CD14-positive monocyte (primary cell): ENCODE measurements around the gene ACP7. TPM values are rescaled to one million over a fixed set of nuclear protein-coding genes. Genes with fewer than 3 reads are reported as not detected.

ENCODE experiments used
- DNase-seq, 3 donors: peaks; one replicate each; pipeline ENCODE4 v3.0.0-alpha.2; 2011 to 2022
- H2AFZ ChIP-seq: 2 replicates; pipeline ENCODE4 v1.6.0; 2012; ENCODE audit warnings: mild to moderate bottlenecking, low read depth, low read length, inconsistent platforms; ENCODE audit not compliant: insufficient read depth, poor library complexity, severe bottlenecking
- H3K27ac ChIP-seq, 2 donors: 1 replicate in 1 of 2; 2 replicates in 1 of 2; pipeline ENCODE4 v1.5.1; 2012 to 2013; ENCODE audit warnings: low read length in 2 of 2, control low read depth in 1 of 2, inconsistent platforms in 1 of 2, low read depth in 1 of 2, mild to moderate bottlenecking in 1 of 2
- H3K27me3 ChIP-seq, 2 donors: one replicate each; pipeline versions ENCODE4 v1.6.0 to v1.6.1; 2011 to 2013; ENCODE audit warnings: low read length in 2 of 2; ENCODE audit not compliant: control insufficient read depth in 2 of 2, insufficient read depth in 2 of 2
- H3K36me3 ChIP-seq, 2 donors: replicated peaks in 1 of 2; 1 replicate in 1 of 2; 2 replicates in 1 of 2; pipeline versions ENCODE4 v1.5.1 to v1.6.1; 2012 to 2013; ENCODE audit warnings: low read length in 2 of 2, control low read depth in 1 of 2, inconsistent platforms in 1 of 2, mild to moderate bottlenecking in 1 of 2; ENCODE audit not compliant: insufficient read depth in 2 of 2, control insufficient read depth in 1 of 2
- H3K4me1 ChIP-seq, 2 donors: 1 replicate in 1 of 2; 2 replicates in 1 of 2; pipeline versions ENCODE4 v1.5.1 to v1.6.1; 2012 to 2013; ENCODE audit warnings: low read length in 2 of 2, control low read depth in 1 of 2, inconsistent platforms in 1 of 2, mild to moderate bottlenecking in 1 of 2, moderate library complexity in 1 of 2; ENCODE audit not compliant: insufficient read depth in 2 of 2, control insufficient read depth in 1 of 2
- H3K4me2 ChIP-seq: replicated peaks from 2 replicates; pipeline ENCODE3; 2012; ENCODE audit warnings: low read length, moderate library complexity, mild to moderate bottlenecking; ENCODE audit not compliant: poor library complexity, severe bottlenecking; ENCODE audit errors: extremely low read depth
- H3K4me3 ChIP-seq, 3 experiments: fragments of 200-600 bp in 1 of 3; sonication (generic) in 1 of 3; replicated peaks in 1 of 3; 1 replicate in 2 of 3; 2 replicates in 1 of 3; pipeline ENCODE4 v1.5.1; 2011 to 2013; ENCODE audit warnings: low read length in 3 of 3, mild to moderate bottlenecking in 3 of 3, control low read depth in 2 of 3, low read depth in 2 of 3, inconsistent platforms in 1 of 3, moderate library complexity in 1 of 3
- H3K79me2 ChIP-seq: 2 replicates; pipeline ENCODE4 v1.6.0; 2012; ENCODE audit warnings: mild to moderate bottlenecking, control low read depth, inconsistent platforms, low read length, moderate library complexity; ENCODE audit not compliant: insufficient read depth
- H3K9ac ChIP-seq: 2 replicates; pipeline ENCODE4 v1.6.0; 2017; ENCODE audit warnings: low read length, mild to moderate bottlenecking; ENCODE audit not compliant: insufficient read depth, poor library complexity, severe bottlenecking
- H3K9me3 ChIP-seq, 2 donors: replicated peaks in 1 of 2; 1 replicate in 1 of 2; 2 replicates in 1 of 2; pipeline versions ENCODE4 v1.5.1 to v1.6.1; 2012 to 2013; ENCODE audit warnings: low read length in 2 of 2, control low read depth in 1 of 2; ENCODE audit not compliant: control insufficient read depth in 1 of 2, insufficient read depth in 1 of 2
- H4K20me1 ChIP-seq: 2 replicates; pipeline ENCODE4 v1.6.0; 2012; ENCODE audit warnings: mild to moderate bottlenecking, low read length, control low read depth, moderate library complexity; ENCODE audit not compliant: insufficient read depth
- H3K27ac Mint-ChIP-seq, 7 donors: one replicate each; pipeline ENCODE4 v1.8.0; 2020; ENCODE audit warnings: mild to moderate bottlenecking in 7 of 7, mixed read lengths in 7 of 7, moderate library complexity in 6 of 7, inconsistent platforms in 2 of 7
- H3K27me3 Mint-ChIP-seq, 3 donors: one replicate each; pipeline ENCODE4 v1.8.0; 2021 to 2022; ENCODE audit warnings: low read depth in 3 of 3, mild to moderate bottlenecking in 3 of 3, mixed read lengths in 3 of 3, moderate library complexity in 3 of 3, inconsistent platforms in 1 of 3
- H3K36me3 Mint-ChIP-seq, 2 donors: one replicate each; pipeline ENCODE4 v1.8.0; 2020; ENCODE audit warnings: mixed read lengths in 2 of 2, inconsistent platforms in 1 of 2, mild to moderate bottlenecking in 1 of 2
- H3K4me1 Mint-ChIP-seq: one replicate; pipeline ENCODE4 v1.8.0; 2020; ENCODE audit warnings: mild to moderate bottlenecking, mixed read lengths
- H3K4me3 Mint-ChIP-seq, 2 donors: one replicate each; pipeline ENCODE4 v1.8.0; 2020; ENCODE audit warnings: mild to moderate bottlenecking in 2 of 2, mixed read lengths in 2 of 2, moderate library complexity in 1 of 2
- H3K9me3 Mint-ChIP-seq, 7 donors: one replicate each; pipeline ENCODE4 v1.8.0; 2020 to 2022; ENCODE audit warnings: mixed read lengths in 7 of 7, mild to moderate bottlenecking in 6 of 7, moderate library complexity in 6 of 7, inconsistent platforms in 2 of 7
- CTCF ChIP-seq: fragments of 200-600 bp; IDR thresholded peaks from one replicate; pipeline ENCODE4 v1.8.0; 2022; ENCODE audit warnings: antibody characterized with exemption, mild to moderate bottlenecking
- WGBS: methylation state at CpG from one replicate; pipeline ENCODE4 v1.1.5; 2013; ENCODE audit warnings: missing lambda C conversion rate; ENCODE audit not compliant: insufficient coverage; 5-methylcytosine and 5-hydroxymethylcytosine counted together
- intact Hi-C, 2 donors: fragments of 100-400 bp; cut with micrococcal nuclease; formaldehyde crosslinking; loops; one replicate each; pipeline versions ENCODE4 v1.15.0 to v1.15.1; 2023
- polyA plus RNA-seq, 3 donors: library from polyadenylated mRNA; depleted of rRNA in 1 of 3; unstranded in 2 of 3; stranded (reverse) in 1 of 3; fragments of 300-500 nt in 2 of 3; fragments of >200 nt in 1 of 3; fragmentation: Illumina TruSeq in 2 of 3; gene quantifications; 1 replicate in 2 of 3; 2 replicates in 1 of 3; pipeline ENCODE4 v1.2.3, GENCODE V29; 2012 to 2021

The ACP7 gene
- polyA plus RNA-seq, 3 donors = not detected

- peak within 1 kb of the TSS; percentile 93 for H3K4me2 ChIP-seq
- no peaks in the 10 kb centered on the region for H3K9me3 Mint-ChIP-seq
- peak within 1 kb of the TSS; percentile 87 to 96 (median 95) for H3K27ac Mint-ChIP-seq
- WGBS = 2% methylated on average over 62 of the region's 64 CpGs
- peak within 1 kb of the TSS; percentile 97 for H2AFZ ChIP-seq
- no peaks in the 10 kb centered on the region for H3K36me3 ChIP-seq
- H3K27me3 Mint-ChIP-seq = peaks cover 0 to 5% (median 5%) of the 10 kb centered on the region in 3 donors
- H3K36me3 Mint-ChIP-seq = peaks cover 0 to 3% of the 10 kb centered on the region in 2 donors
- peak within 1 kb of the TSS; percentile 64 to 94 (median 87) for H3K4me3 ChIP-seq
- peaks cover 29% of the 10 kb centered on the region for H3K4me1 Mint-ChIP-seq
- H3K79me2 ChIP-seq = peaks cover 39% of the 10 kb centered on the region
- peak within 1 kb of the TSS; percentile 95 to 98 for H3K4me3 Mint-ChIP-seq
- H3K9me3 ChIP-seq = no peaks in the 10 kb centered on the region
- peak within 1 kb of the TSS; percentile 44 to 62 for H3K27ac ChIP-seq
- intact Hi-C loops = loop anchor here in 1 of 2 donors (5.0 kb wide), 1 partner anchor 417 kb away; the partner anchor contains the start of gene EID2
- peak; percentile 94 to 97 (median 96) for DNase-seq
- H4K20me1 ChIP-seq = peaks cover 11% of the 10 kb centered on the region
- no peak for TF ChIP-seq CTCF
- peak within 1 kb of the TSS; percentile 69 for H3K9ac ChIP-seq
- H3K4me1 ChIP-seq = peaks cover 12 to 13% of the 10 kb centered on the region in 2 donors
- H3K27me3 ChIP-seq = peaks cover 0 to 4% of the 10 kb centered on the region in 2 donors
Measured at GRCh38 chr19:39125554-39126311, 41.6 kb downstream of the ACP7 start, which contains the start of gene PAK4. Gene PAK4 (plus strand): TSS chr19:39125786. CDS start chr19:39169554, 43,768 bp downstream.

- H3K4me1 Mint-ChIP-seq = peaks cover 33% of the 10 kb centered on the region
- peak overlapping the region; percentile 64 to 94 (median 87) for H3K4me3 ChIP-seq
- intact Hi-C loops = loop anchor here in 1 of 2 donors (5.0 kb wide), 1 partner anchor 416 kb away; the partner anchor contains the start of gene EID2
Measured at GRCh38 chr19:39126312-39127187, 42.4 kb downstream of the ACP7 start.

More at GRCh38 chr19:39126312-39127187, 42.4 kb downstream of the ACP7 start:
- Histone ChIP-seq H3K9ac (peak overlapping the region; percentile 69), H2AFZ (peak overlapping the region; percentile 97), H3K27me3 (no peaks in the 10 kb centered on the region), H4K20me1 (peaks cover 13% of the 10 kb centered on the region), H3K9me3 (no peaks in the 10 kb centered on the region), H3K27ac (peak overlapping the region; percentile 44 to 62), H3K79me2 (peaks cover 47% of the 10 kb centered on the region), H3K4me1 (peaks cover 12 to 13% of the 10 kb centered on the region in 2 donors), H3K4me2 (peak overlapping the region; percentile 93), H3K36me3 (no peaks in the 10 kb centered on the region)
- no peak for TF ChIP-seq CTCF
- Mint-ChIP-seq H3K9me3 (no peaks in the 10 kb centered on the region), H3K36me3 (peaks cover 3% of the 10 kb centered on the region in 2 donors), H3K4me3 (peak overlapping the region; percentile 95 to 98), H3K27ac (peak overlapping the region; percentile 87 to 96 (median 95)), H3K27me3 (peaks cover 0 to 5% (median under 1%) of the 10 kb centered on the region in 3 donors)
- DNase-seq = no peak
- 81% methylated on average over 14 of the region's 27 CpGs for WGBS
